ENCODE data around the gene PRR35. TPM values are rescaled to one million over a fixed set of nuclear protein-coding genes. Genes with fewer than 3 reads are reported as not detected.

The PRR35 gene
- total RNA-seq, 1 experiment from 2014 or later: not detected

DNA sequence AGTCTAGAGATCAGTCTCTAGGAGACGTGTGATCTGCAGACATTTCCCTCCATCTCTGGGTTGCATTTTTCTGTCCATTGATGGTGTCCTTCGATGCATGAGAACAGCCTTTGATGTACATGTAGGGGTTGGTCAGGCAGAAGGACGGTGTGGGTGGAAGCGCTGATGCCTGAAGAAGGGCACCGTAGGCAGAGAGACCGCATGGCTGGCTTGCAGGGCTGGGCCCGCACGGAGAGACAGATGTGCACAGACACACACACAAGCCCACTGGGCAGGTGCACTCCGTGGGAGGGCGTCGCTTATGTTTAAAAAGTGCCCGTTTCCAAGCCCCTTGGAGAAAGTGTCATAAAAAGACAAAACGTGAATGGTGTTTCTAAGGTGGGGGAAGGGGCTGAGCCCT, 54.9 kb downstream of the PRR35 start:
- Histone ChIP-seq H3K4me1 (ENCODE audit: insufficient read depth, low read length) (no peaks in the 10 kb centered on the region), H3K9ac (ENCODE audit: low read length) (no peak overlapping the region), H3K79me2 (ENCODE audit: low read length) (no peaks in the 10 kb centered on the region), H3K4me2 (ENCODE audit: low read length) (no peak overlapping the region), H3K9me2 (replicated peaks; ENCODE audit: low read length) (no peaks in the 10 kb centered on the region), H3K4me3 (ENCODE audit: low read length) (no peak overlapping the region), H3K9me3 (ENCODE audit: low read length) (no peaks in the 10 kb centered on the region), H4K20me1 (ENCODE audit: low read length) (no peaks in the 10 kb centered on the region), H3K36me3 (ENCODE audit: low read depth, low read length) (no peaks in the 10 kb centered on the region), H3F3A (ENCODE audit: low read length, unreplicated experiment) (no peaks in the 10 kb centered on the region), H3K27me3 (ENCODE audit: low read length) (no peaks in the 10 kb centered on the region), H2AFZ (ENCODE audit: low read length) (no peak overlapping the region), H3K27ac (ENCODE audit: low read length) (no peak overlapping the region)
- ChIA-PET POLR2A (ENCODE audit: unreplicated experiment) (no interaction called here), CTCF (no interaction called here)
- ATAC-seq: no peak
- intact Hi-C loops (cut with micrococcal nuclease): no loop called here
- DNase-seq: no peak
- BruUV-seq (replicated peaks): no TSS peak
- TF ChIP-seq, protein P1, sequence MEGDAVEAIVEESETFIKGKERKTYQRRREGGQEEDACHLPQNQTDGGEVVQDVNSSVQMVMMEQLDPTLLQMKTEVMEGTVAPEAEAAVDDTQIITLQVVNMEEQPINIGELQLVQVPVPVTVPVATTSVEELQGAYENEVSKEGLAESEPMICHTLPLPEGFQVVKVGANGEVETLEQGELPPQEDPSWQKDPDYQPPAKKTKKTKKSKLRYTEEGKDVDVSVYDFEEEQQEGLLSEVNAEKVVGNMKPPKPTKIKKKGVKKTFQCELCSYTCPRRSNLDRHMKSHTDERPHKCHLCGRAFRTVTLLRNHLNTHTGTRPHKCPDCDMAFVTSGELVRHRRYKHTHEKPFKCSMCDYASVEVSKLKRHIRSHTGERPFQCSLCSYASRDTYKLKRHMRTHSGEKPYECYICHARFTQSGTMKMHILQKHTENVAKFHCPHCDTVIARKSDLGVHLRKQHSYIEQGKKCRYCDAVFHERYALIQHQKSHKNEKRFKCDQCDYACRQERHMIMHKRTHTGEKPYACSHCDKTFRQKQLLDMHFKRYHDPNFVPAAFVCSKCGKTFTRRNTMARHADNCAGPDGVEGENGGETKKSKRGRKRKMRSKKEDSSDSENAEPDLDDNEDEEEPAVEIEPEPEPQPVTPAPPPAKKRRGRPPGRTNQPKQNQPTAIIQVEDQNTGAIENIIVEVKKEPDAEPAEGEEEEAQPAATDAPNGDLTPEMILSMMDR (conservative IDR thresholded peaks at IDR 0.05; ENCODE audit: low read depth, low read length): no peak
- TF ChIP-seq EZH2phosphoT487 (IDR thresholded peaks at IDR 0.05; ENCODE audit: borderline replicate concordance, low read length) (no peak), EZH2 (IDR thresholded peaks at IDR 0.05; ENCODE audit: low read length, unreplicated experiment) (no peak)

Small RNAs within 50 kb of the gene (microRNA-seq; reads per million reads assigned to microRNA genes)
- gene MIR3176 (ENCODE audit: unreplicated experiment): 1.0 reads per million
- gene MIR5587 (ENCODE audit: unreplicated experiment): 4.5 reads per million, percentile 19 among the genes with 10 or more reads in this experiment

Other genes starting within 250 kb of the PRR35 start
- 26.9 and 50.8 TPM in 2 replicates for gene AXIN1, start 207.7 kb upstream of the PRR35 start, total RNA-seq (2014; rRNA removed)
- gene MRPL28, start 189.9 kb upstream of the PRR35 start, total RNA-seq (2014; rRNA removed): 154 and 206 TPM in 2 replicates
- gene PGAP6, start 178.4 kb upstream of the PRR35 start, total RNA-seq (2014; rRNA removed): 40.8 and 56.5 TPM in 2 replicates
- gene NME4, start 163.2 kb upstream of the PRR35 start, total RNA-seq (2014; rRNA removed): 182 and 207 TPM in 2 replicates
- 19.8 and 22.3 TPM in 2 replicates for gene DECR2, start 158.5 kb upstream of the PRR35 start, total RNA-seq (2014; rRNA removed)
- 12.7 and 17.9 TPM in 2 replicates for gene RAB11FIP3, start 134.7 kb upstream of the PRR35 start, total RNA-seq (2014; rRNA removed)
- 60.4 and 78.1 TPM in 2 replicates for gene CAPN15, start 32.7 kb upstream of the PRR35 start, total RNA-seq (2014; rRNA removed)
- gene NHLRC4, start 6.6 kb downstream of the PRR35 start, total RNA-seq (2014; rRNA removed): 0.44 TPM in 1 of 2 replicates, not detected in the other
- gene PIGQ, start 9.6 kb downstream of the PRR35 start, total RNA-seq (2014; rRNA removed): 36.0 and 43.8 TPM in 2 replicates
- 19.5 and 27.0 TPM in 2 replicates for gene RAB40C, start 29.7 kb downstream of the PRR35 start, total RNA-seq (2014; rRNA removed)
- gene WFIKKN1, start 70.6 kb downstream of the PRR35 start, total RNA-seq (2014; rRNA removed): 0.11 and 0.40 TPM in 2 replicates
- gene METTL26, start 75.9 kb downstream of the PRR35 start, total RNA-seq (2014; rRNA removed): 179 and 207 TPM in 2 replicates
- gene MCRIP2, start 81.4 kb downstream of the PRR35 start, total RNA-seq (2014; rRNA removed): 83.5 and 84.6 TPM in 2 replicates
- 44.4 and 72.4 TPM in 2 replicates for gene WDR90, start 89.0 kb downstream of the PRR35 start, total RNA-seq (2014; rRNA removed)
- 93.0 and 100 TPM in 2 replicates for gene RHOT2, start 107.7 kb downstream of the PRR35 start, total RNA-seq (2014; rRNA removed)
- gene RHBDL1, start 115.3 kb downstream of the PRR35 start, total RNA-seq (2014; rRNA removed): 1.7 and 3.7 TPM in 2 replicates
- 152 and 226 TPM in 2 replicates for gene STUB1, start 120.0 kb downstream of the PRR35 start, total RNA-seq (2014; rRNA removed)
- 81.3 and 90.5 TPM in 2 replicates for gene JMJD8, start 123.9 kb downstream of the PRR35 start, total RNA-seq (2014; rRNA removed)
- 9.5 and 12.7 TPM in 2 replicates for gene WDR24, start 130.0 kb downstream of the PRR35 start, total RNA-seq (2014; rRNA removed)
- 4.3 and 7.5 TPM in 2 replicates for gene FBXL16, start 145.4 kb downstream of the PRR35 start, total RNA-seq (2014; rRNA removed)
- gene METRN, start 154.7 kb downstream of the PRR35 start, total RNA-seq (2014; rRNA removed): 314 and 320 TPM in 2 replicates
- gene ANTKMT, start 160.8 kb downstream of the PRR35 start, total RNA-seq (2014; rRNA removed): 77.3 and 79.0 TPM in 2 replicates
- 3.3 and 5.8 TPM in 2 replicates for gene CCDC78, start 166.0 kb downstream of the PRR35 start, total RNA-seq (2014; rRNA removed)
- gene HAGHL, start 166.7 kb downstream of the PRR35 start, total RNA-seq (2014; rRNA removed): 16.4 and 19.4 TPM in 2 replicates
- gene CIAO3, start 180.6 kb downstream of the PRR35 start, total RNA-seq (2014; rRNA removed): 46.1 and 62.5 TPM in 2 replicates
- 0.73 and 4.7 TPM in 2 replicates for gene MSLN, start 200.3 kb downstream of the PRR35 start, total RNA-seq (2014; rRNA removed)
- 72.6 and 93.7 TPM in 2 replicates for gene RPUSD1, start 228.0 kb downstream of the PRR35 start, total RNA-seq (2014; rRNA removed)
- gene CHTF18, start 228.2 kb downstream of the PRR35 start, total RNA-seq (2014; rRNA removed): 79.0 and 107 TPM in 2 replicates
- not detected in 2 replicates for gene GNG13, start 240.3 kb downstream of the PRR35 start, total RNA-seq (2014; rRNA removed)